HepG2 (cell line): Measurements from ENCODE around the gene STK39. TPM values are rescaled to one million over a fixed set of nuclear protein-coding genes. Genes with fewer than 3 reads are reported as not detected.

Experiments used
- ATAC-seq: fragments of 200-7000 bp; cut with Tn5 transposase; 3 replicates; pipeline ENCODE4 v1.9.1; 2020; ENCODE audit warnings: mild to moderate bottlenecking, moderate library complexity
- BruUV-seq: library from RNA; stranded (reverse); fragments of 400-500 nt; replicated peaks from 2 replicates; lab custom pipeline; 2021; lab: Mats Ljungman, UMichigan
- CTCF ChIA-PET: fragments of 300-600 bp; formaldehyde crosslinking; extraction: SDS; loops from one replicate; lab custom pipeline; 2021; ENCODE audit warnings: low total read pairs, inconsistent platforms, low intra/inter-chr PET ratio; lab: Yijun Ruan, JAX
- POLR2A ChIA-PET: fragments of 350-600 bp; sonication (Branson Sonifier 250); formaldehyde crosslinking; loops from one replicate; lab custom pipeline; 2020; ENCODE audit warnings: antibody characterized with exemption, inconsistent platforms; lab: Yijun Ruan, JAX
- DNase-seq: peaks from one replicate; pipeline ENCODE4 v3.0.0-alpha.2; 2015; ENCODE audit warnings: low spot score
- FAIRE-seq: peaks from 3 replicates; lab custom pipeline; 2011; peaks lifted over from hg19 to GRCh38; lab: Jason Lieb, UNC
- H2AFZ ChIP-seq: one replicate; pipeline ENCODE4 v1.6.1; 2011; ENCODE audit warnings: low read length, inconsistent platforms
- H3K27ac ChIP-seq: fragments of 300-600 bp; 3 replicates; pipeline ENCODE4 v1.8.0; 2011; ENCODE audit warnings: mixed run types, mild to moderate bottlenecking, mixed read lengths, low read length, inconsistent platforms; ENCODE audit not compliant: insufficient read depth; ENCODE audit errors: extremely low read length
- H3K27me3 ChIP-seq, 2 experiments: fragments of 200-600 bp in 1 of 2; 2 replicates in 1 of 2; 3 replicates in 1 of 2; pipeline versions ENCODE4 v1.6.0 to v1.8.0; 2011; ENCODE audit warnings: low read length in 2 of 2, mild to moderate bottlenecking in 2 of 2, moderate library complexity in 2 of 2, inconsistent platforms in 1 of 2; ENCODE audit not compliant: insufficient read depth in 2 of 2, control insufficient read depth in 1 of 2
- H3K36me3 ChIP-seq, 2 experiments: fragments of 200-600 bp in 1 of 2; replicated peaks in 1 of 2; 2 replicates in 1 of 2; 3 replicates in 1 of 2; pipeline versions ENCODE4 v1.5.1 to v1.8.0; 2011; ENCODE audit warnings: low read length in 2 of 2, inconsistent platforms in 1 of 2; ENCODE audit not compliant: insufficient read depth in 2 of 2, control insufficient read depth in 1 of 2
- H3K4me1 ChIP-seq: 2 replicates; pipeline ENCODE4 v1.5.1; 2012; ENCODE audit warnings: low read length, inconsistent platforms; ENCODE audit not compliant: insufficient read depth
- H3K4me2 ChIP-seq: 2 replicates; pipeline ENCODE4 v1.6.0; 2011; ENCODE audit warnings: low read depth, low read length, inconsistent platforms
- H3K4me3 ChIP-seq, 3 experiments: fragments of 200-600 bp in 1 of 3; sonication (generic), shearing (Covaris generic) in 1 of 3; replicated peaks in 1 of 3; 2 replicates each; pipeline ENCODE4 v1.5.1; 2011 to 2016; ENCODE audit warnings: low read length in 3 of 3, inconsistent platforms in 2 of 3, low read depth in 2 of 3, mild to moderate bottlenecking in 2 of 3, control low read depth in 1 of 3, mixed read lengths in 1 of 3; ENCODE audit not compliant: insufficient read depth in 1 of 3
- H3K79me2 ChIP-seq: one replicate; pipeline ENCODE4 v1.6.1; 2011; ENCODE audit warnings: low read length, inconsistent platforms; ENCODE audit not compliant: insufficient read depth
- H3K9ac ChIP-seq: 2 replicates; pipeline ENCODE4 v1.6.0; 2011; ENCODE audit warnings: mild to moderate bottlenecking, low read depth, low read length, inconsistent platforms; ENCODE audit not compliant: insufficient read depth
- H3K9me3 ChIP-seq: 2 replicates; pipeline ENCODE4 v1.5.1; 2012; ENCODE audit warnings: mild to moderate bottlenecking, low read length
- H4K20me1 ChIP-seq: 2 replicates; pipeline ENCODE4 v1.6.0; 2011; ENCODE audit warnings: inconsistent platforms, mild to moderate bottlenecking, low read length, moderate library complexity; ENCODE audit not compliant: insufficient read depth
- ARID5B ChIP-seq: IDR thresholded peaks from 2 replicates; pipeline ENCODE4 v1.4.0; 2020; ENCODE audit warnings: mild to moderate bottlenecking, missing genetic modification reagents
- RAD21 ChIP-seq: fragments of 450-650 bp; formaldehyde crosslinking; IDR thresholded peaks from 2 replicates; pipeline ENCODE4 v1.5.0; 2020; ENCODE audit warnings: mild to moderate bottlenecking
- TP53 ChIP-seq: sonication (generic); formaldehyde crosslinking; conservative IDR thresholded peaks from 2 replicates; pipeline ENCODE4 v1.4.0; 2020; ENCODE audit warnings: missing genetic modification reagents
- ZNF484 ChIP-seq: sonication (generic); formaldehyde crosslinking; IDR thresholded peaks from 2 replicates; pipeline ENCODE4 v1.5.1; 2020; ENCODE audit warnings: mild to moderate bottlenecking, low read depth, missing genetic modification reagents, borderline replicate concordance
- ZNF644 ChIP-seq: IDR thresholded peaks from 2 replicates; pipeline ENCODE4 v1.6.1; 2016; ENCODE audit warnings: low read depth
- WGBS: methylation state at CpG from one replicate; pipeline ENCODE4 v1.1.6; 2017; ENCODE audit warnings: low lambda C conversion rate; 5-methylcytosine and 5-hydroxymethylcytosine counted together
- in situ Hi-C: cut with HindIII; loops from 2 replicates; pipeline ENCODE4 v1.10.0; 2017; ENCODE audit warnings: low pct_unique_long_range_greater_than_20kb; ENCODE audit not compliant: extremely low pct_ligation_motif_present
- intact Hi-C: fragments of 100-400 bp; cut with micrococcal nuclease; formaldehyde crosslinking; loops from one replicate; pipeline ENCODE4 v1.10.0; 2022; ENCODE audit not compliant: unreplicated experiment
- polyA plus RNA-seq, 8 experiments: library from polyadenylated mRNA; depleted of rRNA in 3 of 8; stranded (reverse) in 7 of 8; unstranded in 1 of 8; fragments of >200 nt; fragmentation: Illumina TruSeq in 4 of 8; extraction: Trizol in 4 of 8; gene quantifications; 2 replicates each; pipeline versions ENCODE4 v1.2.1 to v1.2.3, GENCODE V29; 2011 to 2016; ENCODE audit warnings: low read depth in 4 of 8, missing spikeins in 1 of 8, mixed read lengths in 1 of 8; ENCODE audit not compliant: insufficient read depth in 1 of 8
- total RNA-seq, 5 experiments: library from RNA; depleted of rRNA; stranded (reverse); fragments of >200 nt; fragmentation: Illumina TruSeq; extraction: Trizol; gene quantifications; 2 replicates each; pipeline ENCODE4 v1.2.3, GENCODE V29; 2016; ENCODE audit warnings: low read depth in 1 of 5

The STK39 gene
- total and polyA plus RNA-seq, 2 of the 13 experiments (the other 11 are each of a cell fraction or from before 2014, with no cell fraction given) = 27.3 to 38.4 TPM

- TF ChIP-seq ARID5B = 0 out of 2 replicates have a peak, but pooled peaks have one; percentile 10
- TF ChIP-seq RAD21 (CRISPR knock-in tag) = peak; percentile 79
These were observed 86.5 kb downstream of the STK39 start (continued) for GRCh38 chr2:168160897-168161296.

GRCh38 chr2:168159754-168160585, 87.4 kb downstream of the STK39 start:
- no peak overlapping the region for H3K27ac ChIP-seq
- 94% methylated on average over 8 of the region's 8 CpGs for WGBS
- no peak for FAIRE-seq
- H4K20me1 ChIP-seq = no peaks in the 10 kb centered on the region
- no peak overlapping the region for H3K9ac ChIP-seq
- intact Hi-C loops = no loop called here
- TF ChIP-seq TP53 (CRISPR knock-in tag) = no peak
- TF ChIP-seq ZNF484 = no peak
- no peak for TF ChIP-seq ZNF644 (CRISPR knock-in tag)
- in situ Hi-C loops = loop anchor here (5.0 kb wide), 1 partner anchor 177 kb away; no protein-coding TSS in a partner anchor
- no peak overlapping the region for H2AFZ ChIP-seq
- no peak overlapping the region for H3K4me2 ChIP-seq
- no peaks in the 10 kb centered on the region for H3K79me2 ChIP-seq
- no TSS peak for BruUV-seq
- ChIA-PET POLR2A (no interaction called here), CTCF (interaction anchor here (1.3 to 1.4 kb wide), 2 partner anchors 88 to 177 kb away, joined by 4 to 6 read pairs; partner anchors contain the start of gene STK39)
- no peak for DNase-seq
- no peak for ATAC-seq
- peaks cover 5 to 49% of the 10 kb centered on the region in 2 experiments; a peak in 4 of 5 replicates for H3K36me3 ChIP-seq
- H3K27me3 ChIP-seq = no peaks in the 10 kb centered on the region
- H3K4me1 ChIP-seq = peaks cover 11% of the 10 kb centered on the region
- no peaks in the 10 kb centered on the region for H3K9me3 ChIP-seq
- H3K4me3 ChIP-seq = no peak overlapping the region
